ENCODE results near the gene NEO1.

- TF ChIP-seq CTCF (IDR thresholded peaks at IDR 0.05) (no peak), POLR2AphosphoS5 (IDR thresholded peaks at IDR 0.05; ENCODE audit: low read depth, low read length) (no peak), REST (IDR thresholded peaks at IDR 0.05; ENCODE audit: low read depth, low read length) (no peak), SMC3 (IDR thresholded peaks at IDR 0.05; ENCODE audit: low read depth, low read length) (no peak), RFX5 (IDR thresholded peaks at IDR 0.05; ENCODE audit: low read length) (no peak), EP300 (IDR thresholded peaks at IDR 0.05; ENCODE audit: borderline replicate concordance in 1 of 2, low read depth in 1 of 2, low read length in 1 of 2) (no peak), GABPA (IDR thresholded peaks at IDR 0.05; ENCODE audit: low read depth) (no peak), RAD21 (IDR thresholded peaks at IDR 0.05; ENCODE audit: low read length) (no peak), TAF1 (IDR thresholded peaks at IDR 0.05; ENCODE audit: borderline replicate concordance, low read depth, low read length) (no peak), JUND (IDR thresholded peaks at IDR 0.05) (no peak), MAX (IDR thresholded peaks at IDR 0.05; ENCODE audit: low read depth) (no peak), RXRA (IDR thresholded peaks at IDR 0.05; ENCODE audit: borderline replicate concordance, low read depth) (no peak)
Measured at GRCh38 chr15:73161546-73161945, 109.3 kb downstream of the NEO1 start.
